ENCODE measurements around the gene ODF4. TPM values are rescaled to one million over a fixed set of nuclear protein-coding genes. Genes with fewer than 3 reads are reported as not detected.

The ODF4 gene
- total RNA-seq, 1 experiment from 2014 or later: not detected

DNA sequence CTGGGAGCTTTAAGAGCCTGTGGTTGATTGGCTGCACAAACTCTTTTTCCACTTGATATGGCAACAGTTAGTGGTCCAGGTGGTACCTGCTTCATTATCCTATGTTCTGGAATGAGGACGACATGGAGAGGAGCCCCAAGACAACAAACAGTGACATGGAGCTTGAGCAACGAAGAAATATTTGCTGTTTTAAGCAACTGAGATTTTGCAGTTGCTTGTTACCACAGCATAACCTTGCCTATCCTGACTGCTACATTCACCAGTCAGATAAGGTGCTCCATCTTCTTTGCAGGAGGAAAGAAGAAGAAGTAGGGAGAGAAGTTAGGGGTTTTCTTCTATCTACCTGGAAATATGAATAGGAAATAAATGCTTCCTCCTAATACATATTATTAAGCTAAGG is 7.5 kb upstream of the ODF4 start:
- no peaks in the 10 kb centered on the region for H3K9me3 ChIP-seq (ENCODE audit: insufficient read depth, low read depth)
- no TSS peak for BruUV-seq (replicated peaks)
- H3K9me2 ChIP-seq (ENCODE audit: insufficient read depth): no peaks in the 10 kb centered on the region
- H4K20me1 ChIP-seq (ENCODE audit: insufficient read depth): no peaks in the 10 kb centered on the region
- H3K4me2 ChIP-seq: no peak overlapping the region
- no peaks in the 10 kb centered on the region for H3K4me1 ChIP-seq (replicated peaks; ENCODE audit: insufficient read depth)
- ChIA-PET CTCF (interaction anchor here (0.5 kb wide), 1 partner anchor 110 kb away, joined by 3 read pairs; no protein-coding TSS in a partner anchor), POLR2A (ENCODE audit: unreplicated experiment) (no interaction called here)
- no peak for TF ChIP-seq EZH2 (IDR thresholded peaks at IDR 0.05; ENCODE audit: low read depth)
- TF ChIP-seq, protein P1, sequence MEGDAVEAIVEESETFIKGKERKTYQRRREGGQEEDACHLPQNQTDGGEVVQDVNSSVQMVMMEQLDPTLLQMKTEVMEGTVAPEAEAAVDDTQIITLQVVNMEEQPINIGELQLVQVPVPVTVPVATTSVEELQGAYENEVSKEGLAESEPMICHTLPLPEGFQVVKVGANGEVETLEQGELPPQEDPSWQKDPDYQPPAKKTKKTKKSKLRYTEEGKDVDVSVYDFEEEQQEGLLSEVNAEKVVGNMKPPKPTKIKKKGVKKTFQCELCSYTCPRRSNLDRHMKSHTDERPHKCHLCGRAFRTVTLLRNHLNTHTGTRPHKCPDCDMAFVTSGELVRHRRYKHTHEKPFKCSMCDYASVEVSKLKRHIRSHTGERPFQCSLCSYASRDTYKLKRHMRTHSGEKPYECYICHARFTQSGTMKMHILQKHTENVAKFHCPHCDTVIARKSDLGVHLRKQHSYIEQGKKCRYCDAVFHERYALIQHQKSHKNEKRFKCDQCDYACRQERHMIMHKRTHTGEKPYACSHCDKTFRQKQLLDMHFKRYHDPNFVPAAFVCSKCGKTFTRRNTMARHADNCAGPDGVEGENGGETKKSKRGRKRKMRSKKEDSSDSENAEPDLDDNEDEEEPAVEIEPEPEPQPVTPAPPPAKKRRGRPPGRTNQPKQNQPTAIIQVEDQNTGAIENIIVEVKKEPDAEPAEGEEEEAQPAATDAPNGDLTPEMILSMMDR (conservative IDR thresholded peaks at IDR 0.05): no peak
- no peak overlapping the region for H2AFZ ChIP-seq
- intact Hi-C loops (cut with micrococcal nuclease; ENCODE audit: unreplicated experiment): no loop called here
- no peaks in the 10 kb centered on the region for H3F3A ChIP-seq (ENCODE audit: insufficient read depth, low read depth)
- H3K27me3 ChIP-seq (ENCODE audit: insufficient read depth, low read depth): no peaks in the 10 kb centered on the region
- DNase-seq: no peak
- H3K79me2 ChIP-seq (ENCODE audit: low read depth): no peaks in the 10 kb centered on the region
- no peaks in the 10 kb centered on the region for H3K36me3 ChIP-seq (ENCODE audit: low read depth)
- no peak overlapping the region for H3K4me3 ChIP-seq
- H3K27ac ChIP-seq: no peak overlapping the region

DNA sequence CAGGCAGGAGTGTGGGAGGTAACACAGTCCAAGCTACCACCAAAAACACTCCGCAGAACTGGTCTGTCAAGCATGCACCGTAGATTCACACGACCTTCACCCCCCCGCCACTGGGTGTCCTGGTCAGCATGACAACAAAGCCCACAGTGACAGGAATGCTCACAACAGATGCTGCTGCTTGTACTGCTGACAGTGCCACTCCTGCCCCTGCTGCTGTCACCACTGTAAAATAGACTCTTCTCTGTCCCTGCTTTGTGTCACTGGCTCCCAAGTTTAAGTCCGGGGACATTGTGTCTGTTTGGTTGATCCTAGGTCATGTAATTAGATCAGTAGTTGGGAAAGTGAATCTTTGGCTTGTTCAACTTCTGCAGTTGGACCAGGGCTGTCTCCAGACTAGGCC is 7.0 kb upstream of the ODF4 start:
- H3K9me3 ChIP-seq (ENCODE audit: insufficient read depth, low read depth): no peaks in the 10 kb centered on the region
- intact Hi-C loops (cut with micrococcal nuclease; ENCODE audit: unreplicated experiment): no loop called here
- H3K4me2 ChIP-seq: no peak overlapping the region
- H3K79me2 ChIP-seq (ENCODE audit: low read depth): no peaks in the 10 kb centered on the region
- H4K20me1 ChIP-seq (ENCODE audit: insufficient read depth): no peaks in the 10 kb centered on the region
- POLR2A ChIA-PET (ENCODE audit: unreplicated experiment): interaction anchor here (0.6 kb wide), 1 partner anchor 25 kb away, joined by 10 read pairs; no protein-coding TSS in a partner anchor
- H3K27ac ChIP-seq: no peak overlapping the region
- no peaks in the 10 kb centered on the region for H3F3A ChIP-seq (ENCODE audit: insufficient read depth, low read depth)
- no peak overlapping the region for H3K4me3 ChIP-seq
- H3K9me2 ChIP-seq (ENCODE audit: insufficient read depth): no peaks in the 10 kb centered on the region
- TF ChIP-seq, protein P1 (conservative IDR thresholded peaks at IDR 0.05): no peak
- TF ChIP-seq EZH2 (IDR thresholded peaks at IDR 0.05; ENCODE audit: low read depth): no peak
- no peaks in the 10 kb centered on the region for H3K27me3 ChIP-seq (ENCODE audit: insufficient read depth, low read depth)
- CTCF ChIA-PET: no interaction called here
- H3K36me3 ChIP-seq (ENCODE audit: low read depth): no peaks in the 10 kb centered on the region
- H3K4me1 ChIP-seq (replicated peaks; ENCODE audit: insufficient read depth): no peaks in the 10 kb centered on the region
- DNase-seq: no peak
- no TSS peak for BruUV-seq (replicated peaks)
- no peak overlapping the region for H2AFZ ChIP-seq

GRCh38 chr17:8333281-8333680 is 6.4 kb upstream of the ODF4 start:
- Histone ChIP-seq H3K4me3 (no peak overlapping the region), H3K27me3 (ENCODE audit: insufficient read depth, low read depth) (no peaks in the 10 kb centered on the region), H3F3A (ENCODE audit: insufficient read depth, low read depth) (no peaks in the 10 kb centered on the region), H4K20me1 (ENCODE audit: insufficient read depth) (no peaks in the 10 kb centered on the region), H2AFZ (no peak overlapping the region), H3K27ac (no peak overlapping the region), H3K9me2 (ENCODE audit: insufficient read depth) (no peaks in the 10 kb centered on the region), H3K9me3 (ENCODE audit: insufficient read depth, low read depth) (no peaks in the 10 kb centered on the region), H3K4me1 (replicated peaks; ENCODE audit: insufficient read depth) (no peaks in the 10 kb centered on the region), H3K79me2 (ENCODE audit: low read depth) (no peaks in the 10 kb centered on the region), H3K36me3 (ENCODE audit: low read depth) (no peaks in the 10 kb centered on the region), H3K4me2 (no peak overlapping the region)
- DNase-seq: no peak
- ChIA-PET CTCF (no interaction called here), POLR2A (ENCODE audit: unreplicated experiment) (interaction anchor here (0.6 kb wide), 1 partner anchor 24 kb away, joined by 10 read pairs; no protein-coding TSS in a partner anchor)
- BruUV-seq (replicated peaks): no TSS peak
- TF ChIP-seq, protein P1 (conservative IDR thresholded peaks at IDR 0.05): no peak
- TF ChIP-seq EZH2 (IDR thresholded peaks at IDR 0.05; ENCODE audit: low read depth): no peak
- intact Hi-C loops (cut with micrococcal nuclease; ENCODE audit: unreplicated experiment): no loop called here

Data from PC-9 (cell line).